T1000 (cell line): ENCODE measurements around the gene SLC6A9.

ENCODE experiments used
- DNase-seq: peaks from one replicate; lab custom pipeline; 2025; ENCODE audit warnings: mixed read lengths; lab: John Stamatoyannopoulos, UW

SLC6A9 gene

DNA sequence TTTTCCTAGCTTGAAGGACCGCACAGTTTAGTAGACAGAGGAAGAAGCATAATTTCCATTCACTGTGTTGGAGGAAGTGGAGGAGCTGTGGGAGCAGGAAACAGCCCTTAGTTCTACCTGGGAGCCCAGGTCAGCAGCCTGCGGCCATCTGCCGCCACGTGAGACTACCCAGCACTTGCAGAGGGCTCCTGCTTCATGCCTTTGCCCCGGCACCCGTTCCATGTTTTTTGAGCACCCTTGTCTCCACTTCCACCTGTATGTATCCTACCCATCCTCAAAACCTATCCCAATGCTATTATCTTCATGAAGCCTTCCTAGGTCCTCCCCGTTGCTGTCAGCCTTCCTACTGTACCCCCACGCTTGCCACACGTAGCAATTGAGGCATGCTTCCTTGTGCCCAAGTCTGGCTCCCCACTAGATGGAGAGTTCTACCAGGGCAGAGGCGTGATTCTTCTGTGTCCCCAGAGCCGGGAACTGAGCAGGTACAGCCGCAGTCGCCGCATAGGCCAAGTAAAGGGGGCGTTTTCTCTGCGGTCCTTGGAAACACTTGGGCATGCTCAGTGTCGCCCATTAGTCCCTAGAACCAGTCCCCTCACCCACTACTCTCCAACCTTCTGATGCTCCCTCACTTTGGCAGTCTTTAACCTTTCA lies 1.9 kb downstream of the SLC6A9 start:
- no peak for DNase-seq

DNA sequence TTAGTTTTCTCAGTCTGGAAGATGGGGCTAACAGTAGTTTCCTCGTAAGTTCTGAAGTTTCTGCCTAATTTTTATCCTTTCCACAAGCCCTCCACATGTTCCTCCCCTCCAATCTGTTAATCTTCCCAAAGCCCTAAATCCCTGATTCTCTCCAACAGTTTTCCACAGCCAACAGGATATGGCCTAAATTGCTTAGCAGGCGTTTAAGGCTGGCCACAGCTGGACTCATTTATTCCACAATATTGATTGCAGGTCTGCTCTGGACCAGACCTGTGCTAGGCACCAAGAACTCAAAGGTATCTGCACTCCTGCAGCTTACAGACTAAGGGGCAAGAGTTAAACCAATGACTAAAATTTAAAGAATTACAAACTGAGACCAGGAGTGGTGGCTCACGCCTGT lies 3.9 kb downstream of the SLC6A9 start:
- no peak for DNase-seq

DNA sequence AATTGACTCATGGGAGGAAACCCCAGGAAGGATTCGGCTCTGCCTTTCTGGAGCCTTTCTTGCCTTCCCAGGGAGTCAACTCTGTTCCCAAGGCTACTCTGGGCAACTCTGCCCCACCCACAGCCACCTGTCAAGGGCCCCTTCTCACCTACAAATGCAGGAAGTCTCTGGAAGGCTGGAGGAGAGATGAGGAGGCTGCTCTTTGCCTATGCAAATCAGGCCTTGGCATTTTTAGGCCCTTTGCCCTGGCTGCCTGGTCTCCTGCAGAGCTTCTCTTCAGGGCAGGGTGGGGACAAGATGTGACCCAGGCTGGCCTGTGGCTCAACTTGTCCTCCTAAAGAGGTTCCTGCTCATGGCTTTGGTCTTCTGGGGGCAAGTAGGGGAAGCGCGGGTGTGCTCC lies 5.4 kb downstream of the SLC6A9 start:
- no peak for DNase-seq

DNA sequence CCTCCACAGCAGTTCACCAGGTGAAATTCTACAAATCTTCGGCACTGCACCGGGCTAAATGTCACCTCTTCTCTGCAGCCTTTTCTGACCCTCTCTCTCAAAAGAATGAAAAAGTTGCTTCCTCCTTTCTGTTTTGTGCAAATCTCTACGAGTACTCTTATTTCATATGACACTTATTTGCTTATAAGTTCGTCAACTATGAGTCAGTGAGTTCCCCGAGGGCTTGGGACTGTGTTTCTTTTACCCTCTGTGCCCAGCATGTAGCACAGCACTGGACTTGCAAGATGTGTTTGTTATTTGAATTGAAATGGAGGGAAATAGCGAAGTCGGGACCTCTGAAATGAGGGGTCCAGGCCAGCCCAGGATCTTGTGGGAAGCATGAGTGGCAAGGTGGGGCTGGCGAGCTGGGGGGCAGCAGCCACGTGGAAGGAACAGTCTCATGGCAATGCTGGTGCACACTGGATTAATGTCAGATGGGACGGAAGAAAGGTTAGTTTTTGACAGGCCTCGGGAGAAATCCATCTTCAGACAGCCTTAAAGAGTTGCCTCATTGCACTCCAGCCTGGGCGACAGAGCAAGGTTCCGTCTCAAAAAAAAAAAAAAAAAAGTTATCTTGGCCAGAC lies 6.2 kb downstream of the SLC6A9 start:
- no peak for DNase-seq

GRCh38 chr1:44024031-44024902 lies 7.0 kb downstream of the SLC6A9 start:
- no peak for DNase-seq

- no peak for DNase-seq
Observed at GRCh38 chr1:44021581-44022321, 9.5 kb downstream of the SLC6A9 start.

GRCh38 chr1:44021156-44021555 lies 10.1 kb downstream of the SLC6A9 start:
- no peak for DNase-seq

DNA sequence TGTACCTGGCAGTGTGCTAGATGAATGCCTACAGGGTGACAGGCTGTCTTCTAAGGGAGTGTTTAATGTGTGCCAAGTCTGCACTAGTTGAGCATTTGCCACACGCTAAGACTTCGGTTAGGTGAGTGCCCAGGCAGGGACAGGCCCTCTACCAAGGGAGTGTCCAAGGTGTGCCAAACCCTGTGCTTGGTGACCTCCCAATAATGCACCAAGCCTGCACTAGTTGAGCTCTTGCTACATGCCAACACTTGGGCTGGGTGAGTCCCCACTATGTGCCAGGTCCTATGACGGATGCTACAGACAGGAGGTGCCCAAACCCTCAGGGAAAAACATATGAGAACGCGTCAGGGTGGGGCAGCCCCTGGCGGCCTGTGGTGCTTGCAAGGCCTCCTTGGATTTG lies 10.8 kb downstream of the SLC6A9 start:
- no peak for DNase-seq

DNA sequence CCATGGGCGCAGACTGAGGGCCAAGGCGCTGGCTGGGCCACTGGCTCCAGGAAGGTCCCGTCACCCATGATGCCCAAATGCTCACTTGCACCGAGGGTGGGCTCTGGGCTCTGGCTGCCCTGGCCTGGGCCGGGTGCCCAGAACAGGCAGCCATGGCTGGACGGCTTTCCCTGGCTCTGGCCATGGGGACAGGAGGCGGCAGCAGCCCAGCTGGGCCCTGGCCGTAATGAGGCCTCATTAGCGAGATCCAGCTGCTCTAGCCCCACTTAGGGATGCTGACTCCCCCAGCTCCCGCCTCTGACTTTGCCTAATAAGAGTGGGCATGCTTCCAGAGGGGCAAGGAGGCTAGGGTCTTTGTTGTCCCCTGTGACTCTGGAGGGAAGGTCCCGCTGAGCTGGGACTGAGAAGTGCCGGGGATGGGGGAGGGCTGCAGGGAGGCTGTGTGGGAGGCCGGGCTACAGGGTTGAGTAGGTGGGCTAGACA lies 11.8 kb downstream of the SLC6A9 start:
- DNase-seq, result no peak

DNA sequence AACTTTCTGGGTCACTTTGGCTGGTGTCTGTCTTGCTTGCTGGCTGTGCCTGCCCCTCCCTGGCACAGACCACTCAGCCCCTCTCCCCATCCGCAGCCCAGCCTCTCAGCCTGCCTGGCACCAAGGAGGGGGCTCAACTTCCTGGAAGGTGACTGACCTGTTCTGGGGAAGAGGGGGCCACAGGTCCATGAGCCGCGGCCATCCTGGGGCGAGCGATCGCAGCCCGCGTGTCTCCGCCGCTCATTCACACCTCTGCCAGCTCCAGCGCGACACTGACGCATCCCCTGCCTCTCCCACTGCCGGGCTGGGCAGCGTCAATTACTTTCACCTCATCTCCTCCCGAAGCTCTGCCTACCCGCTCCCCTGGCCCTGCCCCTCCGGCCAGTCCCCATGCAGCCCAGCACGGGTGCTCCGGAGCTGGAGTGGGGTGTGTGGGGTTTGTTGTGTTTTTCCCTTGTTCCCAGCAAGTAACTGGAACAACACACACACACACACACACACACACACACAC lies 14.3 kb downstream of the SLC6A9 start:
- DNase-seq, result no peak

- DNase-seq, result no peak
Observed at GRCh38 chr1:44016041-44016889, 15.0 kb downstream of the SLC6A9 start.

DNA sequence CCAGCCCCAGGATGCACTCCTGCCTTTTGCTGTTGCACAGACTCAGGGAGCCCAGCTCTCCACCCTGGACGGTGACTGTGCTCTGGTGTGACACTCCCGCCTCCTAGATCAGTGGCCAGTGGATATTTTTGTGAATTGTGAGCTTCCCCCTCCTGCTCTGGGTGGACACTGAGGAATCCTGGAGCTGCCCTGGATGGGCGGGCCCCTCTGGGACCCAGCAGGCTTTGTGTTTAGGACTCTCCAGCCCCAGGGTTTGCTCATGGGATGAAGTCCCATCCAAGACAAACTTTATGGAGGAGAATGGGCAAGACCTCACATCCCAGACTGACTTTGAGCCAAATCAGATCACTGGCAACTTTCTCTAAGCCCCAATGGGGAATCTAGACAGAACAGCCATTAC lies 16.1 kb downstream of the SLC6A9 start:
- no peak for DNase-seq

DNA sequence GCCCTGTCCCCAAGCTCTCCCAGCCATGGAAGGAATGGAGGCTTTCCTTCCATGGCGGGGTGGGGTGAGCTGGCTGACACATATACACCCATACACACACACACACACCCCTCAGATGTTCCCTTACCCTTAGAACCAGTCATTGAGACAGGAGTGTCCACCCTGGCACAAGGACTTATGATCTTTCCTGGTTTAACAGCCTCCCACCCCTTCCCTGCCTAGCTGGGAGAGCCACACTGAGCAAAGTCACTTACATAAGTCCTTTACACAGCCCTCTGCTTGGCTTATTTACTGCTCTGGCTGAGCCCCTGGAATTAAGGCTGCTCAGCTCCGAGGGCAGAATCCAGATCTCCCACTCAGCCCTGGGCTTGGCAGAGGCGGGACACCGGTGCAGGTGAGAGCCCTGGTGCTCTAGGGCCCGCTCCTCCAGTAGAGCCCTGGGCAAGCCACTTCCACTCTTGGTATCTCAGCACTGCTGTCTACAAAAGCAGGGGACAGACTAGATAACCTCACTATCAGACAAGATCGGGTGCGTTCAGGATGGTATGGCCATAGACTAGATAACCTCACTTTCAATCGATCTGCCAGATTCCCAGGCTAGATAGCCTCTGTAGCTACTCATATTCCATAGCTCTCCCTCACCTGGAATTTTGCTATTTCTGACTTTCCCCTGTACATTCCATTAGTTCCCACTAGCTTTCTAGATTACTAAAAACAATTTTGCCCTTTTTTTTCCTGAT lies 16.7 kb downstream of the SLC6A9 start:
- DNase-seq, result no peak

- DNase-seq, result no peak
Observed at GRCh38 chr1:44013949-44014348, 17.3 kb downstream of the SLC6A9 start.

DNA sequence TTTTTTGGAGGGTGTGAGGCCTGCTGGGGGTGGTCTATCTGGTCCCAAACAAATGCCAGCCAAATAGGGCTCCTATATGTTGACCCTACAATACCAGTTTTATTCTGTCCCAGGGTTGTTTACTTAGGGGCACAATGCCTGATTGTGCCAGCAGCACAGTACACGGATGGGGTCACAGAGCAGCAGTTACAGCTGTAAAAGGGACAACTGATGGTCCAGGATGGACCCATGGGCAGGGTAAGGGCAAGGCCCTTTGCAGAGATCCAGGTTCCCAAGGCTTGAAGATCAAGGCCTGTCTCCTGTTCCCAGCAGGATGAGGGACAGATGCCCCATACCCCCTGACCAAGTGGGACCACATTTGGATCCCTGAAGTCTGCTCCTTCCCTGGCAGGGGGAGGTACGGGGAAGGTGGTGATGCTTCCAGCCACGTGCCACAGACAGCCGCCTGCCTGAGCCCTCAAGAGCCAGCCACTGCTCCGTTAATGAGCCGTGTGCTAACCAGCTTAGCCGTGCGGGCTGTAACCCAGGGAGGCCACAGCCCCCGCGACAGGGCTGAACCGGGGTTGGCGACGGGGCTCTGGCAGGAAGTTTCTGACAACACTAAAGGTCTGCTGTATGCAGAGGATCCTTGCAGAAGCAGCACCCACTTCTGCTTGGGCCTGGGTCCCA lies 18.2 kb downstream of the SLC6A9 start:
- DNase-seq, result no peak

- DNase-seq, result no peak
Observed at GRCh38 chr1:44012404-44012803, 18.9 kb downstream of the SLC6A9 start.

- no peak for DNase-seq
Observed at GRCh38 chr1:44010935-44011471, 20.3 kb downstream of the SLC6A9 start.

- no peak for DNase-seq
Observed at GRCh38 chr1:44008259-44008658, 23.0 kb downstream of the SLC6A9 start.

DNA sequence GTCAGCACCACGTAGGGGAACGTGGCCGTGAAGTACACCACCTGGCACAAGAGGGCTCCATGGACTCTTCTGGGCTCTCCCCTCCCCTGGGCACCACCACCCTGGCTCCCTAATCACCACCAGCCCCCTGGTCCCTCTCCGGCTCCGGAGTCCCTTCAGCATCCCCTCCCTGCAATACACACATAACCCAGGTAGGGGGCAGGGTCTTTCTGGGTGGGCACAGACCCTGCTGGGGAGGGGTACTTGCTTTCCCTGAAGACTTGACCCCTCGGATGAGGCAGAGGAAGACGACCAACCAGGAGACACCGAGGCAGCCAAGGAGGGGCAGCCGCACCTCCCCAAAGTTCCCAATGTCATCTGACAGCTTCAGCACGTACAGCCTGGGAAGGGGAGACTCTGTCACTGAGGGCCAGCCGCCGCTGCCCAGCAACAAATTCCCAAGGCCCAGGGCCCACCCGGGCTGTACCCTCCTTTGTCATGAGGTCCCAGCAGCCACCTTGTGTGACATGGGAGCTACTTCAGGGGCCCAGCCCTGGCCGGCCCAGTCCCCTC lies 28.6 kb downstream of the SLC6A9 start:
- DNase-seq, result no peak
